Body of pancreas (tissue), 4 donors: ENCODE data around the gene ERC1. TPM values are rescaled to one million over a fixed set of nuclear protein-coding genes. Genes with fewer than 3 reads are reported as not detected.

Experiments
- ATAC-seq: fragments of 150-250 bp; one replicate; pipeline ENCODE4 v1.9.1; 2016
- DNase-seq, 4 donors: peaks; one replicate each; pipeline ENCODE4 v3.0.0-alpha.2; 2019
- H3K27ac ChIP-seq, 4 donors: fragments of 200-600 bp; sonication (generic); 1 replicate in 3 of 4; 2 replicates in 1 of 4; pipeline versions ENCODE4 v1.5.1 to v1.6.1; 2016 to 2019; ENCODE audit warnings: mild to moderate bottlenecking in 1 of 4, mixed read lengths in 1 of 4, moderate library complexity in 1 of 4
- H3K27me3 ChIP-seq, 2 donors: fragments of 200-600 bp; sonication (generic); one replicate each; pipeline ENCODE4 v1.6.0; 2016; ENCODE audit warnings: mild to moderate bottlenecking in 1 of 2
- H3K36me3 ChIP-seq, 2 donors: fragments of 200-600 bp; sonication (generic); replicated peaks in 1 of 2; 2 replicates each; pipeline ENCODE4 v1.5.1; 2016; ENCODE audit warnings: low read depth in 2 of 2; ENCODE audit not compliant: insufficient read depth in 1 of 2
- H3K4me1 ChIP-seq: fragments of 200-600 bp; sonication (generic); one replicate; pipeline ENCODE4 v1.6.0; 2016
- H3K4me3 ChIP-seq, 2 donors: fragments of 200-600 bp; sonication (generic); 1 replicate in 1 of 2; 2 replicates in 1 of 2; pipeline ENCODE4 v1.5.1; 2016 to 2019
- H3K9me3 ChIP-seq, 3 donors: fragments of 200-600 bp; sonication (generic); 1 replicate in 2 of 3; 2 replicates in 1 of 3; pipeline ENCODE4 v1.5.1; 2016
- CTCF ChIP-seq, 7 experiments: fragments of 450-650 bp in 4 of 7; fragments of 200-600 bp in 3 of 7; sonication (generic) in 3 of 7; IDR thresholded peaks; one replicate each; pipeline ENCODE4 v1.5.1; 2016 to 2019; ENCODE audit warnings: antibody characterized with exemption in 7 of 7
- POLR2A ChIP-seq, 3 donors: fragments of 450-650 bp; IDR thresholded peaks; one replicate each; pipeline ENCODE4 v1.6.1; 2016; ENCODE audit warnings: antibody characterized with exemption in 3 of 3, mild to moderate bottlenecking in 2 of 3
- WGBS, 2 donors: methylation state at CpG; one replicate each; pipeline ENCODE4 v1.1.5; 2017; 5-methylcytosine and 5-hydroxymethylcytosine counted together
- intact Hi-C: fragments of 100-400 bp; cut with DNase I; formaldehyde crosslinking; loops from one replicate; pipeline ENCODE4 v1.15.1; 2023
- total RNA-seq, 2 donors: library from RNA; depleted of rRNA; stranded (reverse); fragments of >200 nt; gene quantifications; one replicate each; pipeline ENCODE4 v1.1.0, GENCODE V29; 2016

Gene ERC1
- total RNA-seq, 2 donors from 2014 or later = 20.8 to 29.0 TPM

- Histone ChIP-seq H3K9me3 (no peaks in the 10 kb centered on the region), H3K4me3 (no peak overlapping the region), H3K27me3 (no peaks in the 10 kb centered on the region), H3K27ac (no peak overlapping the region), H3K4me1 (peaks cover 19% of the 10 kb centered on the region), H3K36me3 (no peaks in the 10 kb centered on the region)
- DNase-seq = no peak
- TF ChIP-seq CTCF (IDR thresholded peaks at IDR 0.05) = no peak
- TF ChIP-seq POLR2A (IDR thresholded peaks at IDR 0.05) = no peak
- ATAC-seq = no peak
- intact Hi-C loops = no loop called here
- 91 to 92% methylated on average over 2 of the region's 2 CpGs for WGBS, 2 donors
Measured at GRCh38 chr12:1126091-1126490, 135.1 kb downstream of the ERC1 start.

DNA sequence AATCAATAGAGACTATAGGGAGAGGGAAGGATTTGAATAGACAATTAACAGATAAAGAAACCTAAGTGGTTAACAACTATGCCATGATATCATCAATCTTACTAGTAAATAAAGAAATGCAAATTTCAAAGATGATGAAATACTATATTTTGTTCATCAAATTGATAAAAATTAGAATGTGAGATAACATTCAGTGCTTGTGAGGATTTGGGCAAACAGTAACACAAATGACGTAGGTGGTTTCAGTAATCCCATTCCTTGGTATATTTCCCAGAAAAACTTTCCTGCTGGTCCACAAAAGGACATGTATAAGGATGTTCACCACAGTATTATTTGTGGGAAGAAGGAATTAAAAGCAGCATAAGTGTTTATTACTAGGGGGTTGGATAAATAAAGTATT lies 136.0 kb downstream of the ERC1 start:
- H3K36me3 ChIP-seq = no peaks in the 10 kb centered on the region
- no peak overlapping the region for H3K27ac ChIP-seq
- ATAC-seq (no peak), DNase-seq (no peak)
- intact Hi-C loops = no loop called here
- no peak overlapping the region for H3K4me3 ChIP-seq
- H3K4me1 ChIP-seq = peaks cover 28% of the 10 kb centered on the region
- no peaks in the 10 kb centered on the region for H3K27me3 ChIP-seq
- WGBS, 2 donors = 83 to 100% methylated on average over 1 of the region's 1 CpG
- TF ChIP-seq CTCF (IDR thresholded peaks at IDR 0.05) = no peak
- no peaks in the 10 kb centered on the region for H3K9me3 ChIP-seq

GRCh38 chr12:1130164-1130563 lies 139.1 kb downstream of the ERC1 start:
- DNase-seq = peak; percentile 56 to 74 (median 62)
- H3K27ac ChIP-seq = peak overlapping the region; percentile 35 to 69 (median 56)
- H3K9me3 ChIP-seq = no peaks in the 10 kb centered on the region
- no peak overlapping the region for H3K4me3 ChIP-seq
- intact Hi-C loops = no loop called here
- no peaks in the 10 kb centered on the region for H3K36me3 ChIP-seq
- H3K27me3 ChIP-seq = no peaks in the 10 kb centered on the region
- ATAC-seq = peak; percentile 71
- WGBS, 2 donors = 47 to 48% methylated on average over 3 of the region's 3 CpGs
- peaks cover 29% of the 10 kb centered on the region for H3K4me1 ChIP-seq
- TF ChIP-seq POLR2A (IDR thresholded peaks at IDR 0.05) (no peak), CTCF (IDR thresholded peaks at IDR 0.05) (no peak)

DNA sequence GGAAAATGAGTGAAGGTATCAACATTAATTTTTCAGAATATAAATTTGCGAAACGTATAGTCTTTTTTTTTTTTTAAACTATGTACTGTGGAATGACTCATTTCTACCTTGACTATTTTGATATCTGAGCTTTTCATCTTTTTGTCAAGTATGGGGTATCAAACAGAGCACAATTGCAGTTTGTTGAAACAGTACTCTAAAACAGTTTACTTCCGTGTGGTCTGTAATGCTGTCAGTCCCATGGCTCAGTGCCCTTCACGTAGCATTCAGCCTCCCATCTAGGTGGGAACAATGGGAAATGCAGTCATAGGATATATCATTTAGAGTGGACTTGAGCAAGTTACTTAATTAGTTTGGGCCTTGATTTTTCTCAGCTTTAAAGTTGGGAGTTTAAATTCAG lies 139.5 kb downstream of the ERC1 start:
- Histone ChIP-seq H3K27me3 (no peaks in the 10 kb centered on the region), H3K4me1 (peaks cover 29% of the 10 kb centered on the region), H3K9me3 (no peaks in the 10 kb centered on the region), H3K4me3 (no peak overlapping the region), H3K27ac (peak overlapping the region in 3 of 4 donors; percentile 35 to 69 (median 49)), H3K36me3 (no peaks in the 10 kb centered on the region)
- ATAC-seq = peak; percentile 51
- 27 to 40% methylated on average over 4 of the region's 4 CpGs for WGBS, 2 donors
- TF ChIP-seq CTCF (IDR thresholded peaks at IDR 0.05) (no peak), POLR2A (IDR thresholded peaks at IDR 0.05) (no peak)
- no peak for DNase-seq
- intact Hi-C loops = no loop called here

DNA sequence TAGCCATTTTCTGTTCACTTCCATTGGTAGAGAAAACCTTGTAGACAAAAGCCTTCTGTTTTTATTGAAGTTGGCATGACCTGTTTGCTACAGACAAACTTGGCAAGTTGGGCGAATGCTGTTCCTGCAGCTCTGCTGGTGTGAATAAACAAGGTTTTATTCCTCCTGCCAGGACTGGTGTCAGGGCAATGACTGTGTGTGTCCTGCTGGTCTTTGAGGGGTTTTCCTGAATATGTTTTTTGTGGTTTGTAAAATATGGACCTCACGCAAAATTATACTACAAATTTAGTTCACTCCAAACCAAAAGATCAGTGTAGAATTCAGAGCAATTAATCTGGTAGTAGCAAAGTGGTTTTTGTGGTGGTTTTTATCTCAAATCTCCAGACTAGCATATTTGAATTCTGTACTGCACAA lies 140.8 kb downstream of the ERC1 start:
- no peak for TF ChIP-seq POLR2A (IDR thresholded peaks at IDR 0.05)
- TF ChIP-seq CTCF (IDR thresholded peaks at IDR 0.05) = no peak
- ATAC-seq (peak; percentile 56), DNase-seq (peak; percentile 26 to 60 (median 48))
- no peak overlapping the region for H3K4me3 ChIP-seq
- no peaks in the 10 kb centered on the region for H3K36me3 ChIP-seq
- peak overlapping the region; percentile 9 to 69 (median 34) for H3K27ac ChIP-seq
- intact Hi-C loops = no loop called here
- 29 to 41% methylated on average over 2 of the region's 2 CpGs for WGBS, 2 donors
- no peaks in the 10 kb centered on the region for H3K27me3 ChIP-seq
- peaks cover 29% of the 10 kb centered on the region for H3K4me1 ChIP-seq
- H3K9me3 ChIP-seq = no peaks in the 10 kb centered on the region
